Mammary epithelial cell (primary cell): ENCODE measurements around the gene PTCH1.

Experiments used
- EZH2 ChIP-seq: IDR thresholded peaks from 2 replicates; pipeline ENCODE4 v1.6.1; 2012; ENCODE audit warnings: low read length, inconsistent platforms, borderline replicate concordance
- TF ChIP-seq, protein P1 (sequence below), 2 donors: IDR thresholded peaks in 1 of 2; conservative IDR thresholded peaks in 1 of 2; 2 replicates each; pipeline ENCODE4 v1.5.1; 2011 to 2012; ENCODE audit warnings: inconsistent platforms in 2 of 2, low read length in 2 of 2, mild to moderate bottlenecking in 2 of 2, control low read depth in 1 of 2, low read depth in 1 of 2; ENCODE audit not compliant: insufficient read depth in 1 of 2; ENCODE audit errors: extremely low read depth in 1 of 2

DNA sequence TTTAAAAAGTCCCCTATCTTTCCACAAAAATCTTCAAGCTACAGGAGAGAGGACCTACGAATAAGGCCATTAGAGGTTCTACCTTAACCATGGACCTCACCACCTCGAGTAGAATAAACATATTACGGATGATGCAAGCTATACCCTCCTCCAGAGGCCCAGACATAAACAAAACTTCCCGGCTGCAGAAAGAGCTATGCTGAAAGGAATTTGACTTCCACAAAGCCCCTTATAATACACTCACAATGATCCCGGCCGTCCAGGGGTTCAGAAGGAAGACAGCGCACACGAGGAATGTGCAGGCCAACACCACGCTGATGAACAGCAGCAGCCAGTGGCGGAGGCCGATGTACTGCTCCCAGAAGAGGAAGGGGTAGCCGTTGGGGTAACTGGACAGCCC lies 59.0 kb downstream of the PTCH1 start:
- TF ChIP-seq, protein P1, sequence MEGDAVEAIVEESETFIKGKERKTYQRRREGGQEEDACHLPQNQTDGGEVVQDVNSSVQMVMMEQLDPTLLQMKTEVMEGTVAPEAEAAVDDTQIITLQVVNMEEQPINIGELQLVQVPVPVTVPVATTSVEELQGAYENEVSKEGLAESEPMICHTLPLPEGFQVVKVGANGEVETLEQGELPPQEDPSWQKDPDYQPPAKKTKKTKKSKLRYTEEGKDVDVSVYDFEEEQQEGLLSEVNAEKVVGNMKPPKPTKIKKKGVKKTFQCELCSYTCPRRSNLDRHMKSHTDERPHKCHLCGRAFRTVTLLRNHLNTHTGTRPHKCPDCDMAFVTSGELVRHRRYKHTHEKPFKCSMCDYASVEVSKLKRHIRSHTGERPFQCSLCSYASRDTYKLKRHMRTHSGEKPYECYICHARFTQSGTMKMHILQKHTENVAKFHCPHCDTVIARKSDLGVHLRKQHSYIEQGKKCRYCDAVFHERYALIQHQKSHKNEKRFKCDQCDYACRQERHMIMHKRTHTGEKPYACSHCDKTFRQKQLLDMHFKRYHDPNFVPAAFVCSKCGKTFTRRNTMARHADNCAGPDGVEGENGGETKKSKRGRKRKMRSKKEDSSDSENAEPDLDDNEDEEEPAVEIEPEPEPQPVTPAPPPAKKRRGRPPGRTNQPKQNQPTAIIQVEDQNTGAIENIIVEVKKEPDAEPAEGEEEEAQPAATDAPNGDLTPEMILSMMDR (conservative IDR thresholded peaks at IDR 0.05 in 1 of 2, IDR thresholded peaks at IDR 0.05 in 1 of 2; ENCODE audit: extremely low read depth in 1 of 2, insufficient read depth in 1 of 2, low read depth in 1 of 2, low read length in 2 of 2) = no peak
- TF ChIP-seq EZH2 = no peak
